GM18508 (cell line): Measurements from ENCODE around the gene SLC13A5.
"Not testable (repeated sequence)": the region's sequence is repeated elsewhere in the genome, so short reads cannot be mapped to it uniquely, and the experiment has no call there.

Experiments
- ATAC-seq: cut with Tn5 transposase; IDR thresholded peaks from one replicate; pipeline ENCODE4 v1.9.1; 2021; ENCODE audit warnings: moderate number of reproducible peaks; ENCODE audit not compliant: insufficient read depth, unreplicated experiment

SLC13A5 gene

DNA sequence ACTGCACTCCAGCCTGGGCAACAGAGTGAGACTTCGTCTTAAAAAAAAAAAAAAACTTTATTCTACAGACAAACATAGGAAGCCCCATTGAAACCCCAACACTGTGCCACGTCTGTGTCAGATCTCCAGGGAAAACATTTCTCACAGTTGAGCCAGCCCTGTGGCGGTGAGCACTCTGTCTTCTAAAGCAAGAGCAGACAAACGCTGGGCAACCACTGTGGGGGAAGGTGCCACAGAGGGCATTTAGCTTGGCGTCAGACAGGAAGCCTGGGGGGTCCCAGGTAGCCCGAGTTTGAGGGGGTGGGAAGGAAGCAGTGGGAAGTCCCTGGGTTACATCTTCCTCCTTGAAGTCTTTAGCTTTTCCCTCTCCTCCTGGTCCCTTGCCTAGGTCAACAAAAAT, 45.7 kb downstream of the SLC13A5 start:
- no peak for ATAC-seq

DNA sequence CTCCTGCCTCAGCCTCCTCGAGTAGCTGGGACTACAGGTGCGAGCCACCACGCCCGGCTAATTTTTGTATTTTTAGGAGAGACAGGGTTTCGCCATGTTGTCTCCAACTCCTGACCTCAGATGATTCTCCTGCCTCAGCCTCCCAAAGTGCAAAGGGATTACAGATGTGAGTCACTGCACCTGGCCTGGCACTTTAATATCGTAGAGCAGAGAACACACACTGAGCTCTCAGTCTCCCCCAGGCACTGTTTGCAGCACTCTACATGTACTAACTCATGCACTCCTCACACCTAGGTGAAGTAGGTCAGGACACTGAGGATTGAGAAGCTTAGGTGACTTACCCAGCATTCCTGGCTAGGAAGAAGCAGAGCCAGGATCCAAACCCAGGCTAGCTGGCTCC, 46.6 kb downstream of the SLC13A5 start:
- no peak for ATAC-seq

DNA sequence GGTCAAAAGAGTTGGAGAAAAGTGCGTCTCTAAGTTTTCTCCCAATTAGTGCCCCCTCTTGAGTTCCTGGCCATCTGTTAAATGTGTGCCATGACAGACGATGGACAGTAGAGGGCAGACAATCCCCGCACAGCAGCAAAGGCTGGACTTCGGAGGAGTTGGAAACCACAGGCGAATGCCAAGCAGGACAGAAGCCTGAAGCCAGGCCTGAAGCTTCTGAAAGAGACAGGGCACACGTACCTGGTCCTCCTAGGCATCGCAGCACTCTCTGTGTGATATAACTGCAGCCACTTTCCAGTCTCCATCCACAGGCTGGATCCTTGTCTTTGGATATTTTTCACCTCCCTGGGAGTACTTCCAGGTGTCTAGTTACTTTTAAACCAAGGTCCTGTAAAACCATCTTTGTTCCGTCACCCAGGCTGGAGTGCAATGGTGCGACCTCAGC, 47.1 kb downstream of the SLC13A5 start:
- ATAC-seq: no peak

DNA sequence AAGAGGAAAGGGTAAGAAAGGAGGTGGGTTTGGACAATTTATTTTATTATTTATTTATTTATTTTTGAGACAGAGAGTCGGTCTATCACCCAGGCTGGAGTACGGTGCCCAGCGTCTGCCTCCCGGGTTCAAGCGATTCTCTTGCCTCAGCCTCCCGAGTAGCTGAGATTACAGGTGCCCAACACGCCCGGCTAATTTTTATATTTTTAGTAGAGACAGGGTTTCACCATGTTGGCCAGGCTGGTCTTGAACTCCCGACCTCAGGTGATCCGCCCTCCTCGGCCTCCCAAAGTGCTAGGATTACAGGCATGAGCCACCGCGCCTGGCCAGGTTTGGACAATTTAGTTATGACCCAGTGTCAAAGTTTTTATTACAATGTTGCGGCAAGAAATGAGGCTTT, 50.0 kb downstream of the SLC13A5 start:
- not testable (repeated sequence) for ATAC-seq

DNA sequence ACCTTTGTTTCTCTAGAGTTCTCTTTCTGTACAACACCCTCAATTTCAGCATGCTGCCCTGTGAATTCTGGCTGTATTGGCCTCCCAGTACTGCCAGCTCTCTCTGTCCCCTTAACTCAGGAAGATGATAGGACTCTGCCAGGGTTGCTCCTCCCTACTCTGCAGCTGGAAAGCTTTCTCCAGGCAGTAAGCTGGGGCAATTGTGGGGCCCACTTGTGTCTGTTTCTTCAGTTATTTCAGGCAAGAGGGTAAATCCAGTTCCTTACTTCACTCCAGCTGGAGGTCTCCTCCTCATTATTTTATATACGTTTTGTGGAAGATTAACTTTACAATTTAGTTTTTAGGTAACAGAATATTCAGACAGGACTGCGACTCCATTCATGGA, 51.7 kb downstream of the SLC13A5 start:
- no peak for ATAC-seq

DNA sequence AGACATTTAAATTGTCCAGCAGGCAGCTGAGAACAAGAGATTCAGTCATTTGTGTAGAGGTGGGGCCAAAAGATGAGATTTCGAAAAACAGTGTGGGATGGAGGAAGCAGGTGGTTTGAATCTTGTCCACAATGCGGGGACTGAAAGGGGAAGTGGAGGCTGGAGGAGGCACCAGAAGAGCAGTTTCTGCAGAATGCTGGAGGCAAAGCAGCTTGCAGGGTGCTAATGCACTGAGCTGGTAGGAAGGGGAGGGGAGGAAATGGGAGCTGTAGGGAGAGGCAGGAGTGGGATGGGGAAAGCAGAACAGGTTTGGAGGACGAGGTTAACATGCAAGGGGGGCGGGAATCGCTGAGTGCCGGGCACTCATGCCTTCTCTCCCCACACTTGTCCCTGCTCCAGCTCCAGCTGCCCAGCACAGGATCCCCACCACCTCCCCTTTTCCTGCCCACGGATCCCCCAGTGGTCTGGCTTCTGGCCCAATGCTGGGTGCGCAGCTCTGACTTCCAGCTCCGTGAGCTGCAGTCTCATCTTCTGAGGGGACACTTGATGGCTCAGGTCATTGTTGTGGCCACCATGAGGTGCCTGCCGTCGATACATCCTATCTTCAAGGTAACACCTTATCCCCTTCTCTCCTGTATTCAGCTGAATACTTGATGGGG, 52.2 kb downstream of the SLC13A5 start:
- peak; percentile 53 for ATAC-seq

DNA sequence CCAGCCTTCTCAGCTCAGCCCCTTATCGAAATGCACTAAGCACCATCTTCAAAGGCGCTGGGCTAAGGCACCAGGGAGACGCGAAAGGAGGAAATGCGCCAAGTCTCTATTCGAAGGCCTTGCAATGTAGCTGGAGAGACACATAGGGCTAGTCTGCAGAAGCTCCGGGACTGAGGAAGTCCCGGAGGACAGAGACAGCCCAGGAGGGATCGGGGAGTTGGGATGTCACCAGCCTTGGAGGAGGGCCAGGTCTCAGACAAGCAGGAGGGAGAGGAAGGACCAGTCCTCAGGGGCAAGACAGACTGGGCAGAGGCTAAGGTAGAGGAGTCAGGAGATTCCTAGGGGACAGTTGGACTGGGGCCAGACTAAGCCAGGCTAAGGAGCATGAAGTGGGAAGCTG, 53.1 kb downstream of the SLC13A5 start:
- no peak for ATAC-seq

DNA sequence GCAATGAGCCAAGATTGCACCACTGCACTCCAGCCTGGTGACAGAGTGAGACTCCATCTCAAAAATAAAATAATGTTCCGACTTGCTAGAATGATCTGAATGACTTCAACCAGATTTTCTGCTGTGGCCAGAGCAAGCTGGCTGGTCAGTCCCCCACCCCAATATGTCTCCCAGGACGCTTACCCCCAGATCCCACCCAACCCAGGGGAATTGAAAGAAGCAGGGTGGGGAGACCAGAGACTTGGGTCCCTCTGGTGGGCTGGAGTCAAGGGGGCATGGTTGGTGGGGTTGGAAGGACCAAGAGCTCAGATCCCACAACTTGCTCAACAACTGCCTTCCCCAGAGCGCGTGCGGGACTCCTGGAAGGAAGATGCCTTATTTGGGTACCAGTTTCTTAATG, 54.8 kb downstream of the SLC13A5 start:
- not testable (repeated sequence) for ATAC-seq

DNA sequence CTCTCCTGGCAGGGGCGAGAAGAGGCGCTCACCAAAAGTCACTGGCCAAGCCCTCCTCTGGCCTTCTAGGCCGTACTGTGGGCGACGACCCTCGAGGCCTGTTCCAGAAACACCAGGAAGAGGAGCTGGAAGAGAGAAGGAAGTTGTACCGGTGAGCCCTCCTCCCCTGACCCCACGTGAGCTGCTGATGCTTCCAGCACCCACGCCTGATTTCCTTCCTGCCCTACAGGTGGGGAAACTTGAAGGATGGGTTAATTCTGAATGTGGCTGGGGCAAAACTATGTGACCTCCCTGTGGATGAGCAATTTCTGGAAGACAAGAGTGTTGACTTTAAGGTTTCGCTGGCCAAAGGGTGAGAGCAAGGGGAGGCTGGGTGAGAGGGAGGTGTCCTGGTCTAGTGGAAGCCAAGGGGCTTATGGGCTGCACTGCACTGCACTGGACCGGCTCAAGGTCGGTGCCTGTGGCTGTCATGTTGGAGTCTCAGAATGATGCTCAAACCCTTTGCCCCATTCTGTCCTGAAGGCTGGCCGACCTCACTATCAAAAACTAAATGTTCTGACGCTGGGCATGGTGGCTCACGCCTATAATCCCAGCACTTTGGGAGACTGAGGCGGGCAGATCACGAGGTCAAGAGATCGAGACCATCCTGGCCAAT, 55.4 kb downstream of the SLC13A5 start:
- no peak for ATAC-seq

DNA sequence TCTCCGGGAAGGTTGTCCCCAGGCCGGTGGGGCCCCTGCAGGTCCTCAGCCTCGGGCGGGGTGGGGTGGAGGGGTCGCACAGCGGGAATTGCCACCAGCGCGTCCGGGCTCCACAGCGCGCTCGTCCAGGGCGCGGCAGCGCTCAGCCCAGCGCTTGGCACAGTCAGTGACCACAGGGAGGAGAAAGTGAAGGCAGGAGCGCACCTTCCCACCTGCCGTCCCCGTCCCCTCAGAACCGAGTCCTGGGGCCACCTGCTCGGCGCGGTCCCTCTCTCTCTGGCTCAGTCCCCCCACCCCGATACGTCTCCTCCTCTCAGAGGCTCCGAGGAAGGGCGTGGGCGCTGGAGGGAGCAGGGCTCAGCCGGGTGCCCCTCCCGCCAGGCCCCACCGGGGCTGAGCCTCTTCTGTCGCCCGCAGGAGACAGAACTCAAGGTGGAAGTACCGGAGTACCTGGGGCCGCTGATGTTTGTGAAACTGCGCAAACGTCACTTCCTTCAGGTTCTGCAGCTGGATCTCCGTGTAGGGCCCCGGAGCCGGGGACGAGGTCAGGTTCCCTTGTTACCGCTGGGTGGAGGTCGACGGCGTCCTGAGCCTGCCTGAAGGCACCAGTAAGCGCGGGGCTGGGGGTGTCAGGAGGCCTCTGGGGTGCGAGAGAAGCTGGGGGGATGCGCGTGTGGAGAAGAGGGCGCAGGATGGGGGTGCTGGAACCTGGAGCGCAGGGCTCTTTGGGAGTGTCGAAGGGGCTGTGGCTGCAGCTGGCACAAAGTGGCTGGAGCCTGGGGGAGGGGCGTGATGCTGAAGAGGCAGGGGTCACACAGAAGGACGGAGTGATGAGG, 56.2 kb downstream of the SLC13A5 start:
- not testable (repeated sequence) for ATAC-seq

DNA sequence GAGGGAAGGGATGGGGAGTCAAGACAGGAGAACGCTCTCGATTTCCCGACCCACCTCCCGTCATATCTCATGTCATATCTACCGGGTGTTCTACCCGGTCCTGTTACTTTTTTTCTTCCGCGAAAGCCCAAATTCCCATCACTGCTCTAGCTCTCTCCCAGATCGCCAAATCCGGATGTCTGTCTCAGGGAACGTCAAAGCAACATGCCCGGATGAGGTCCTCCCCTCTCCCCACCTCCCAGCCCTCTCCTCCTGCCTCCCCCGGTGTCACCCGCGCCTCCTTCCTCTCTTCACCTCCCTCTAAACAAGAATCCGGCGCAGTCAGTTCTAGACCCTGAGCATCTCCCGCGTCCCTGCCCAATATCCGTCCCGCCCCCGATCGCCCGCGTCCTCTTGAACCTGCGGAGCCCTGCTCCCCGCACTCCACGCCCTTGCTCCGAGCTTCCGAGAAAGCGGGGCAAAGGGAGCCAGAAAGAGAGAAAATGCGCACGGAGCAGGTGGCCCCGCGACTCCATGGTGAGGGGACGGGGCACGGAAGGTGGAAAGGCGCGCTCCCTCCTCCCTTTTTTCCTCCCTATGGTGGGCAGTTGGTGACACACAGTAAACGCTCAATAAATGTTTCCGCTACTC, 57.3 kb downstream of the SLC13A5 start:
- not testable (repeated sequence) for ATAC-seq

DNA sequence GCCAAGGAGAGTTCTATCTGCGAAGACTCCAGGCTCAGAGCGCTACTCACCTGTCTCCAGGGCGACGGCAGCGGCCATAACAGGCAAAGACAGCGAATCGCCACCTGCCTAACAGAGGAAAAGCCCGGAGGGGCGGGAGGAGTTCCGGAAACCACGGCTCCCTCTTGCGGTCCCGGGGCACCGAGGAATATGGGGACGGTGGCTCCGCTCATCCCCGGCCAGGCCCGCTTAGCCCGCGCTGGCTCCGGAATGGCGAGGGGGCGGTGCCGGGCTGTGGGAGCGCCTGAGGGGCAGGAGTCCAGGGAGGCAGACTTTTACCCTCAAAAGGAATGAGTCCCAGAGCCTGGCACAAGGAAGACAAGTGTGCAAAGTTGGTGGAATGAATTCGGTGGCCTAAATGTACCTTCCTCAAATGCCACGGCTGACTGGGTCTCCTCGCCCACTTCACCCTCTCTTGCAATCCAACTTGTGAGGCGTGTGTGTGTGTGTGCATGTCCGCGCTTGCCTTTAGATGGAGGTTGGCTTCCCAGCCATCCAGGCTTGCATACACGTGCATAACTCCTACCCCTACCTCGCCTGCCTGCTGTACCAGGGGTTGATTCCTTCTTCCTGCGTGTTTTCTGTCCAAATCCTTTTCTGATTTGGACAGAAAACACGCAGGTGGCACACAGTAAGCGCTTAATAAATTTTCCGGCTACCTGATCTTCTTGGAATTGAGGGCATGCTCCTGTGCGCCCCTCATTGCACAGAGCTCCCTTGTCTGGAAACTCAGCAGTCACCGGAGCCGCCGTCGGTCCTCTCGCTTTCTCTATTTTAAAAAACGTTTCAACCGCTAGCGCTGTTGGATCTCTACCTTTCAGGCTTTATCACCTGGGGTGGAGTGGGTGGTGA, 58.1 kb downstream of the SLC13A5 start:
- ATAC-seq: no peak

DNA sequence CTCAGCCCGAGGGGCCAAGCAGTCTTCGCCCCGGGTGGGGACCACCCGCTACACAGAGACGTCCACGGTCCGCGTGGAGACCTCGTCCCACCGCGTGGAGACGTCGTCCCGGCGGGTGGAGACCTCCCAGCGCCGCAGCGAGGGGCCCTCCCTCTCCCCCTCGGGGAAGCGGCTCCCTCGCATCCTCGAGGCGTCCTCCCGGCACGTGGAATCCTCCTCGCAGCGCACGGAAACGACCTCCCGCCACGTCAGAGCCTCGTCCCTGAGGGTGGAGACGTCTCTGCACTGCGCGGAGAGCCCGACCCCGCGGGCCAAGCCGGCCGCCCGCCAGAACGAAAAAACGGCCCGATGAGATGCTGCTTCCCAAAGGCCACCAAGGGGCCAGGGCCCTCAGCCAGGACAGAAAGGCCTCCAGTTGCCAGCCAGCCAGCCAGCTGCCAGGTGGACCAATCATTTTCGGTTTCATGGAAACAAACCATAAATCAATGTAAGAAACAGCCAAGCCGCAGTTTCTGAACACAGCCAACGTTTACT, 61.2 kb downstream of the SLC13A5 start:
- no peak for ATAC-seq

DNA sequence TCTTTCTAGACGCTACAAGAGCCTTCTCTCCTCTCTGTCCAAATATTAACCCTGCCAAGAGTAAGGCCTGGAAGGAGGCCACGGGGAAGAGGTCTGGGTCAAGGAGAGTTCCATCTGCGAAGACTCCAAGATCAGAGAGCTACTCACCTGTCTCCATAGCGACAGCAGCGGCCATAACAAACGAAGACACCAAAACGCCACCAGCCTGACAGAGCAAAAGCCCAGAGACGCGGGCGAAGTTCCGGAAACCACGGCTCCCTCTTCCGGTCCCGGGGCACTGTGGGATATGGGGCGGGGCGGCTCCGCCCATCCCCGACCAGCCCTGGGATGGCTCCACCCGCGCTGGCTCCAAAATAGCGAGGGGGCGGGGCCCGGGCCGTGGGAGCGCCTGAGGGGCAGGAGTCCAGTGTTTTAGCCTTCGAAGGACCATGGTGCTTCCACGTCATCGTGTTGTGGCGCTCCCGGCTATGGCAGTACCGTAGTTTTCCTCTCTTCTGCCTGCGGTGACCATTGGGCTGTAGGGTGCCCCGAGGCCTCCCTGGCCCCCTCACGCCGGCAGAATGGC, 61.7 kb downstream of the SLC13A5 start, which contains the start of the genes C17orf100 and MED31:
Gene C17orf100, plus strand, starts transcription at position 409 of the 565 bp plus-strand sequence. Its CDS starts 152 bp downstream, at position 561.
Gene MED31, minus strand, starts transcription at position 252 of the 565 bp plus-strand sequence. Its CDS starts 77 bp downstream, at position 175.
- no peak for ATAC-seq

DNA sequence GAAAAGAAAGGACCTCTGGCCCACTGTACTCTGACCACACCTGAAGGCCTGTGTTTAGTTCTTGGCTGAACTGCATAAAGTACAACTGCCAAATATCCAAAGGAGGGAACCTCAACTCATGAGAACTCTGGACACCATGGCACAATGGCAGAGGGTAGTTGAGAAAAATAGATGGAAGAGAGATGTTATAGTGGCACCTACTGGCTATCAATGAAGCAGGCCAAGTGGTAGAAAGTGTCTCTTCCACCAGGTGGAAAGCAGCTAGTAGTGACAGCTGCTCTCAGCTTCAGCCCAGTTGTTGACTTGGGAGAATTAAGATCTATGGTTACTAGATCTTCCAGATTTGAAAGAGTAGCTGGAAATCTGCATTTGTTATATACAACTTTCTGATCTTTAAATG, 65.0 kb downstream of the SLC13A5 start:
- ATAC-seq: no peak

DNA sequence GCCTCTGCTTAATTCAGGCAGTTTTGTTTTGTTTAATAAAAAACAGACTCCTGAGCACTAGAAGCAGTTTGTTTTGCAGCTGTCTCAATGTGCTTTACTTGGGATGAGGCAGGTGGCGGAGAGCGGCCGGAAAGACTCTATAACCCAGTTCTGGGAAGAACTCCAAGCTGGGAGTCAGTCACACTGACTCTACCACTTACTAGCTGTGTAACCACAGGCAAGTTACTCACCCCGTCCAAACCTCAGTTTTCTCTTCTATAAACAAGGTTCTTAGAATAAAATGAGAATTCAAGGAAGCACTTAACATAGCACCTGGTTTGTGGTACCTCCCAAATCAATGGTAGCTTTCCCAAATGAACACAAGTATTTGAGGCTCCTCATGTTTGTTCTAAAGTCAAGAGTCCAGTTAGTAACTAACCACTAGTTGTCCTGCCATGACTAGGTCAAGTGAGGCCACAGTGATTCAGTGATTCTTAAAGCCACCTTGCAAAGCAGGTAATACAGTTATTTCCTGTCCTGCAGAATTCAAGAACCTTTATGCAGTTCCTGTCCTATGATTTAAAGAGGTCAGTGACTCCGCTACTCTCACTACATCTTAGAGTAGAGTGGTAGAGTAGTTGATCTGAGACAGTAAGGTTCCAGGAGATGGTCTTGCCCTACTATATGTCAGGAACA, 69.6 kb downstream of the SLC13A5 start:
- ATAC-seq: no peak

DNA sequence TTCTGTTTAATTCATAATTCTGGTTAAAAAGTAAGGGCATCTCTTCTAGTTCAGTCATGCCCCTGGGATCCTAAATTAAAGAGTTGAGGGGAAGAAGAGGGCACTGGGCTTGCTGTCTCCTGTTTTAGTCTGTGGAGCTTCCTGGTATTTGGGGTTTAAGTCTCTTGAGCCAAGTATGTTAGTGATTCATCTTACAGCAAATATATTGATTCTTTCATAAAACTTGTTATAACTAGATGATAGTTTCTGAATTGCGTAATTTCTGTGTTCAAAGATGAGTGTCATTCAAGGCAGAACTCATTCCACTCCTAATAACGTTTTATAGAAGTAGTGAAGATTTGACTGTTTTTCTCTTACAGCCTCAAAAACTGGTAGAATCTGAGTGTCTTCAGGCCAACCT, 70.6 kb downstream of the SLC13A5 start:
- ATAC-seq: no peak

DNA sequence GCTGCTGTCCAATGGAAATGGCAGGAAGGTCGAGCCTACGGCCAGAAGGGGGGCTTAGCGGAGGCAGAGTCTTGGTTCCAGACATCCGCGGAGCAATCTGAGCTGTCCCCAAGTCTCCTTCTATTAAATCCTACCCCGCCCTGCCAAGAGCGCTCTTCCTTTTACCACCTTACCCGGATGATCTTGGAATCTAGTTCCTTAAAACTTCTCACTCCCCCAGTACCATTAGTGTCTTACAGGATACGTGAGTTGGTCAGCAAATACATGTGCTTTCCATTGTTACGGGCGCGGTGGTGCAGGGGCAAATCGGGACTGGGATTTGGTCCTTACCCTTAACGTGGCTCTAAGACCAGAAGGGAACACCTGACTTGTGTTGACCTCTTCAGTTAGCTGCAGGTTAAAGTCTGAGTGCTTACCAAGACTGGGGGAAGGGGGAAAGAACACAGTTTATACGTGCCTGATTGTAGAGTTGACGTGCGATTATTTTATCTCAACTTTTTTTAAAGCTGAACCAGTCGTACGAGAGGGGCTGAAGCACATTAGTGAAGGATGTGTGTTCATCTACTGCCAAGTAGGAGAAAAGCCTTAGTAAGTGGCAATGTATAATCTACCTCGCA, 71.8 kb downstream of the SLC13A5 start:
- ATAC-seq: no peak
